HK-2 (cell line): ENCODE results near the gene SNX11.

Source experiments
- DNase-seq: peaks from one replicate; pipeline ENCODE4 v3.0.0-alpha.2; 2018; ENCODE audit not compliant: unreplicated experiment

Gene SNX11

GRCh38 chr17:48161127-48161905 is 53.8 kb downstream of the SNX11 start:
- DNase-seq, result no peak

- DNase-seq, result no peak
Measured at GRCh38 chr17:48162306-48162934, 54.9 kb downstream of the SNX11 start.

GRCh38 chr17:48162946-48163506 is 55.5 kb downstream of the SNX11 start:
- no peak for DNase-seq

- DNase-seq, result no peak
Measured at GRCh38 chr17:48163809-48164208, 56.2 kb downstream of the SNX11 start.

GRCh38 chr17:48169926-48170325 is 62.4 kb downstream of the SNX11 start:
- no peak for DNase-seq
